SK-N-SH treated with all-trans-retinoic acid at 6 μM for 48 hours (cell line): Measurements from ENCODE around the gene IPO5.

Experiments used
- ATAC-seq: fragments of 200-7000 bp; cut with Tn5 transposase; 3 replicates; pipeline ENCODE4 v1.9.1; 2020; ENCODE audit warnings: mild to moderate bottlenecking, moderate library complexity
- ARNTL ChIP-seq: fragments of 450-650 bp; formaldehyde crosslinking; IDR thresholded peaks from 2 replicates; pipeline ENCODE4 v1.5.0; 2020; ENCODE audit warnings: low read depth, mild to moderate bottlenecking, moderate library complexity, borderline replicate concordance
- BACH2 ChIP-seq: fragments of 250-450 bp; sonication (Bioruptor Pico); IDR thresholded peaks from 2 replicates; pipeline ENCODE4 v1.9.0; 2021; ENCODE audit warnings: mild to moderate bottlenecking, borderline replicate concordance
- CREB5 ChIP-seq: fragments of 250-450 bp; sonication (Bioruptor Pico); IDR thresholded peaks from 2 replicates; pipeline ENCODE4 v1.5.1; 2020; ENCODE audit warnings: low read depth, mild to moderate bottlenecking, moderate library complexity
- CSRNP3 ChIP-seq: fragments of 250-450 bp; sonication (Bioruptor Pico); IDR thresholded peaks from 2 replicates; pipeline ENCODE4 v1.5.1; 2021; ENCODE audit warnings: mild to moderate bottlenecking, moderate library complexity
- ESRRG ChIP-seq: fragments of 250-450 bp; sonication (Bioruptor Pico); IDR thresholded peaks from 2 replicates; pipeline ENCODE4 v1.6.1; 2021; ENCODE audit warnings: mild to moderate bottlenecking
- GLIS3 ChIP-seq: fragments of 250-450 bp; sonication (Bioruptor Pico); IDR thresholded peaks from 2 replicates; pipeline ENCODE4 v1.5.0; 2020; ENCODE audit warnings: mild to moderate bottlenecking, moderate library complexity
- ISL1 ChIP-seq: fragments of 250-450 bp; sonication (Bioruptor Pico); IDR thresholded peaks from 2 replicates; pipeline ENCODE4 v2.1.2; 2022; ENCODE audit warnings: mild to moderate bottlenecking, moderate library complexity
- OSR1 ChIP-seq: fragments of 250-450 bp; sonication (Bioruptor Pico); IDR thresholded peaks from 2 replicates; pipeline ENCODE4 v1.8.0; 2022; ENCODE audit warnings: moderate library complexity, mild to moderate bottlenecking, inconsistent platforms
- PATZ1 ChIP-seq: fragments of 250-450 bp; sonication (Bioruptor Pico); IDR thresholded peaks from 2 replicates; pipeline ENCODE4 v1.8.0; 2020; ENCODE audit warnings: mild to moderate bottlenecking, moderate library complexity, borderline replicate concordance
- POU6F1 ChIP-seq: fragments of 250-450 bp; sonication (Bioruptor Pico); IDR thresholded peaks from 2 replicates; pipeline ENCODE4 v1.8.0; 2021; ENCODE audit warnings: low read depth, mild to moderate bottlenecking, moderate library complexity, borderline replicate concordance
- PPARA ChIP-seq: fragments of 250-450 bp; sonication (Bioruptor Pico); IDR thresholded peaks from 2 replicates; pipeline ENCODE4 v1.5.0; 2020; ENCODE audit warnings: mild to moderate bottlenecking, borderline replicate concordance
- RARB ChIP-seq: fragments of 250-450 bp; sonication (Bioruptor Pico); IDR thresholded peaks from 2 replicates; pipeline ENCODE4 v1.8.0; 2021; ENCODE audit warnings: mild to moderate bottlenecking, moderate library complexity
- TCF4 ChIP-seq: fragments of 250-450 bp; sonication (Bioruptor Pico); IDR thresholded peaks from 2 replicates; pipeline ENCODE4 v1.8.0; 2021; ENCODE audit warnings: mild to moderate bottlenecking, moderate library complexity, borderline replicate concordance
- TOX ChIP-seq: fragments of 250-450 bp; sonication (Bioruptor Pico); IDR thresholded peaks from 2 replicates; pipeline ENCODE4 v1.8.0; 2021; ENCODE audit warnings: mild to moderate bottlenecking, moderate library complexity, borderline replicate concordance
- TSHZ2 ChIP-seq: fragments of 250-450 bp; sonication (Bioruptor Pico); IDR thresholded peaks from 2 replicates; pipeline ENCODE4 v1.5.0; 2020; ENCODE audit warnings: mild to moderate bottlenecking, moderate library complexity
- ZC3H10 ChIP-seq: fragments of 250-450 bp; sonication (Bioruptor Pico); IDR thresholded peaks from 2 replicates; pipeline ENCODE4 v1.5.1; 2021; ENCODE audit warnings: mild to moderate bottlenecking, moderate library complexity
- ZFP3 ChIP-seq: fragments of 250-450 bp; sonication (Bioruptor Pico); IDR thresholded peaks from 2 replicates; pipeline ENCODE4 v1.5.0; 2020; ENCODE audit warnings: mild to moderate bottlenecking, moderate library complexity
- ZFP30 ChIP-seq: fragments of 450-650 bp; formaldehyde crosslinking; IDR thresholded peaks from 2 replicates; pipeline ENCODE4 v1.5.0; 2022; ENCODE audit warnings: mild to moderate bottlenecking, moderate library complexity
- ZNF565 ChIP-seq: fragments of 450-650 bp; formaldehyde crosslinking; conservative IDR thresholded peaks from 2 replicates; pipeline ENCODE4 v1.5.0; 2020; ENCODE audit warnings: low read depth, mild to moderate bottlenecking, moderate library complexity
- ZNF70 ChIP-seq: fragments of 450-650 bp; formaldehyde crosslinking; IDR thresholded peaks from 2 replicates; pipeline ENCODE4 v1.5.0; 2020; ENCODE audit warnings: mild to moderate bottlenecking, moderate library complexity
- ZNF8 ChIP-seq: fragments of 450-650 bp; formaldehyde crosslinking; IDR thresholded peaks from 2 replicates; pipeline ENCODE4 v1.5.0; 2020; ENCODE audit warnings: mild to moderate bottlenecking, moderate library complexity

IPO5 gene

GRCh38 chr13:98054301-98054700, 100.8 kb downstream of the IPO5 start (continued):
- TF ChIP-seq CSRNP3 (CRISPR knock-in tag) (no peak), ZFP3 (CRISPR knock-in tag) (no peak), ZC3H10 (CRISPR knock-in tag) (no peak), OSR1 (CRISPR knock-in tag) (no peak), ZNF8 (CRISPR knock-in tag) (no peak), CREB5 (CRISPR knock-in tag) (no peak)

GRCh38 chr13:98055623-98056022, 102.1 kb downstream of the IPO5 start:
- no peak for TF ChIP-seq OSR1 (CRISPR knock-in tag)
- no peak for TF ChIP-seq TOX
- TF ChIP-seq CREB5 (CRISPR knock-in tag): no peak
- TF ChIP-seq PPARA: no peak
- no peak for TF ChIP-seq TCF4
- no peak for TF ChIP-seq ZNF70 (CRISPR knock-in tag)
- TF ChIP-seq, all 23 proteins: peak for 0
- ATAC-seq: no peak

GRCh38 chr13:98056839-98057410, 103.5 kb downstream of the IPO5 start:
- no peak for TF ChIP-seq ISL1 (CRISPR knock-in tag)
- no peak for TF ChIP-seq PATZ1 (CRISPR knock-in tag)
- TF ChIP-seq RARB (CRISPR knock-in tag): no peak
- no peak for TF ChIP-seq GLIS3
- TF ChIP-seq ZNF8 (CRISPR knock-in tag): no peak
- TF ChIP-seq BACH2 (CRISPR knock-in tag): no peak
- no peak for TF ChIP-seq OSR1 (CRISPR knock-in tag)
- TF ChIP-seq ARNTL (CRISPR knock-in tag): no peak
- TF ChIP-seq ZNF565: no peak
- TF ChIP-seq CSRNP3 (CRISPR knock-in tag): no peak
- TF ChIP-seq ESRRG (CRISPR knock-in tag): no peak
- no peak for TF ChIP-seq TOX
- TF ChIP-seq TSHZ2 (CRISPR knock-in tag): no peak
- TF ChIP-seq CREB5 (CRISPR knock-in tag): no peak
- no peak for TF ChIP-seq PPARA
- TF ChIP-seq TCF4: no peak
- TF ChIP-seq ZFP3 (CRISPR knock-in tag): no peak
- TF ChIP-seq POU6F1: no peak
- TF ChIP-seq ZFP30 (CRISPR knock-in tag): no peak
- no peak for ATAC-seq
